MM.1S (cell line): ENCODE data around the gene FA2H.

ENCODE experiments used
- DNase-seq: peaks from one replicate; pipeline ENCODE4 v3.0.0-alpha.2; 2015
- H2AFZ ChIP-seq: fragments of 300-600 bp; sonication (generic); 2 replicates; pipeline ENCODE4 v1.6.0; 2016; ENCODE audit warnings: antibody characterized with exemption, low read length
- H3F3A ChIP-seq: fragments of 300-600 bp; sonication (generic); 2 replicates; pipeline ENCODE4 v1.6.1; 2016; ENCODE audit warnings: mild to moderate bottlenecking, antibody characterized with exemption, low read length, moderate library complexity, mixed read lengths; ENCODE audit not compliant: insufficient read depth
- H3K27ac ChIP-seq: fragments of 300-600 bp; sonication (generic); 2 replicates; pipeline ENCODE4 v1.5.1; 2016; ENCODE audit warnings: mild to moderate bottlenecking, low read length
- H3K27me3 ChIP-seq: fragments of 300-600 bp; sonication (generic); replicated peaks from 2 replicates; pipeline ENCODE4 v1.6.0; 2016; ENCODE audit warnings: low read length; ENCODE audit not compliant: insufficient read depth
- H3K36me3 ChIP-seq: fragments of 300-600 bp; sonication (generic); replicated peaks from 2 replicates; pipeline ENCODE4 v1.6.1; 2016; ENCODE audit warnings: mild to moderate bottlenecking, low read length, mixed read lengths; ENCODE audit not compliant: insufficient read depth
- H3K4me1 ChIP-seq: fragments of 300-600 bp; sonication (generic); 2 replicates; pipeline ENCODE4 v1.6.1; 2016; ENCODE audit warnings: low read length, mixed read lengths
- H3K4me2 ChIP-seq: fragments of 300-600 bp; sonication (generic); 2 replicates; pipeline ENCODE4 v1.6.0; 2016; ENCODE audit warnings: low read depth, low read length
- H3K4me3 ChIP-seq: fragments of 300-600 bp; sonication (generic); 2 replicates; pipeline ENCODE4 v1.5.1; 2016; ENCODE audit warnings: low read length, mixed read lengths
- H3K79me2 ChIP-seq: fragments of 300-600 bp; sonication (generic); 2 replicates; pipeline ENCODE4 v1.6.1; 2016; ENCODE audit warnings: mixed run types, low read length, mixed read lengths
- H3K9ac ChIP-seq: fragments of 300-600 bp; sonication (generic); 2 replicates; pipeline ENCODE4 v1.6.1; 2016; ENCODE audit warnings: low read length, mixed read lengths
- H3K9me2 ChIP-seq: fragments of 300-600 bp; sonication (generic); replicated peaks from 2 replicates; pipeline ENCODE4 v1.6.1; 2016; ENCODE audit warnings: mild to moderate bottlenecking, low read length, mixed read lengths; ENCODE audit not compliant: insufficient read depth
- H3K9me3 ChIP-seq: fragments of 300-600 bp; sonication (generic); replicated peaks from 2 replicates; pipeline ENCODE4 v1.6.1; 2016; ENCODE audit warnings: mild to moderate bottlenecking, low read length, mixed read lengths; ENCODE audit not compliant: insufficient read depth
- H4K20me1 ChIP-seq: fragments of 300-600 bp; sonication (generic); 2 replicates; pipeline ENCODE4 v1.6.1; 2016; ENCODE audit warnings: mild to moderate bottlenecking, low read length, moderate library complexity, mixed read lengths; ENCODE audit not compliant: insufficient read depth
- EZH2 ChIP-seq: fragments of 300-600 bp; sonication (generic); optimal IDR thresholded peaks from 2 replicates; pipeline ENCODE3; 2017; ENCODE audit warnings: low read depth, mild to moderate bottlenecking, antibody characterized with exemption, low read length, mixed read lengths
- EZH2phosphoT487 ChIP-seq: fragments of 300-600 bp; sonication (generic); IDR thresholded peaks from 2 replicates; pipeline ENCODE4 v1.6.1; 2018; ENCODE audit warnings: antibody characterized with exemption, low read length
- TF ChIP-seq, protein P1 (sequence below): fragments of 300-600 bp; sonication (generic); IDR thresholded peaks from 2 replicates; pipeline ENCODE4 v1.5.1; 2016; ENCODE audit warnings: antibody characterized with exemption, low read length, mixed read lengths

Gene FA2H

GRCh38 chr16:74691093-74691855 is 83.3 kb downstream of the FA2H start:
- no peak overlapping the region for H2AFZ ChIP-seq
- no peak for TF ChIP-seq EZH2phosphoT487
- TF ChIP-seq, protein P1, sequence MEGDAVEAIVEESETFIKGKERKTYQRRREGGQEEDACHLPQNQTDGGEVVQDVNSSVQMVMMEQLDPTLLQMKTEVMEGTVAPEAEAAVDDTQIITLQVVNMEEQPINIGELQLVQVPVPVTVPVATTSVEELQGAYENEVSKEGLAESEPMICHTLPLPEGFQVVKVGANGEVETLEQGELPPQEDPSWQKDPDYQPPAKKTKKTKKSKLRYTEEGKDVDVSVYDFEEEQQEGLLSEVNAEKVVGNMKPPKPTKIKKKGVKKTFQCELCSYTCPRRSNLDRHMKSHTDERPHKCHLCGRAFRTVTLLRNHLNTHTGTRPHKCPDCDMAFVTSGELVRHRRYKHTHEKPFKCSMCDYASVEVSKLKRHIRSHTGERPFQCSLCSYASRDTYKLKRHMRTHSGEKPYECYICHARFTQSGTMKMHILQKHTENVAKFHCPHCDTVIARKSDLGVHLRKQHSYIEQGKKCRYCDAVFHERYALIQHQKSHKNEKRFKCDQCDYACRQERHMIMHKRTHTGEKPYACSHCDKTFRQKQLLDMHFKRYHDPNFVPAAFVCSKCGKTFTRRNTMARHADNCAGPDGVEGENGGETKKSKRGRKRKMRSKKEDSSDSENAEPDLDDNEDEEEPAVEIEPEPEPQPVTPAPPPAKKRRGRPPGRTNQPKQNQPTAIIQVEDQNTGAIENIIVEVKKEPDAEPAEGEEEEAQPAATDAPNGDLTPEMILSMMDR, result no peak
- no peak for TF ChIP-seq EZH2
- DNase-seq, result no peak

GRCh38 chr16:74682556-74682955 is 92.1 kb downstream of the FA2H start:
- no peaks in the 10 kb centered on the region for H3K9me3 ChIP-seq
- H3F3A ChIP-seq, result no peaks in the 10 kb centered on the region
- no peaks in the 10 kb centered on the region for H3K4me1 ChIP-seq
- H4K20me1 ChIP-seq, result no peaks in the 10 kb centered on the region
- H3K9me2 ChIP-seq, result no peaks in the 10 kb centered on the region
- H3K4me2 ChIP-seq, result no peak overlapping the region
- TF ChIP-seq EZH2phosphoT487 (no peak), EZH2 (no peak)
- TF ChIP-seq, protein P1, result no peak
- no peak overlapping the region for H3K27ac ChIP-seq
- DNase-seq, result no peak
- H3K4me3 ChIP-seq, result no peak overlapping the region
- no peaks in the 10 kb centered on the region for H3K36me3 ChIP-seq
- H3K79me2 ChIP-seq, result no peaks in the 10 kb centered on the region
- H3K27me3 ChIP-seq, result no peaks in the 10 kb centered on the region
- H3K9ac ChIP-seq, result no peak overlapping the region
- H2AFZ ChIP-seq, result no peak overlapping the region

More at GRCh38 chr16:74691093-74691855, 83.3 kb downstream of the FA2H start:
- no peaks in the 10 kb centered on the region for H3K27me3 ChIP-seq
- no peak overlapping the region for H3K27ac ChIP-seq
- H3K4me3 ChIP-seq, result no peak overlapping the region
- H3K4me2 ChIP-seq, result no peak overlapping the region
- H3K79me2 ChIP-seq, result no peaks in the 10 kb centered on the region
- H3K9ac ChIP-seq, result no peak overlapping the region
- no peaks in the 10 kb centered on the region for H3F3A ChIP-seq
- no peaks in the 10 kb centered on the region for H3K4me1 ChIP-seq
- no peaks in the 10 kb centered on the region for H4K20me1 ChIP-seq
- H3K36me3 ChIP-seq, result no peaks in the 10 kb centered on the region
- H3K9me2 ChIP-seq, result no peaks in the 10 kb centered on the region
- H3K9me3 ChIP-seq, result no peaks in the 10 kb centered on the region

- H3K9me2 ChIP-seq, result no peaks in the 10 kb centered on the region
- TF ChIP-seq, protein P1, result no peak
- TF ChIP-seq EZH2 (no peak), EZH2phosphoT487 (no peak)
- H3K9me3 ChIP-seq, result no peaks in the 10 kb centered on the region
- no peak overlapping the region for H2AFZ ChIP-seq
- H3K4me1 ChIP-seq, result no peaks in the 10 kb centered on the region
- H3K27ac ChIP-seq, result no peak overlapping the region
- H3K4me3 ChIP-seq, result no peak overlapping the region
- no peaks in the 10 kb centered on the region for H3F3A ChIP-seq
- H3K27me3 ChIP-seq, result no peaks in the 10 kb centered on the region
- H3K4me2 ChIP-seq, result no peak overlapping the region
- H3K36me3 ChIP-seq, result no peaks in the 10 kb centered on the region
- no peak for DNase-seq
- H4K20me1 ChIP-seq, result no peaks in the 10 kb centered on the region
- no peak overlapping the region for H3K9ac ChIP-seq
- H3K79me2 ChIP-seq, result no peaks in the 10 kb centered on the region
Observed at GRCh38 chr16:74680681-74681080, 93.9 kb downstream of the FA2H start.
